T-helper 1 cell (primary cell): ENCODE data around the gene DENND2C.
"Not testable (repeated sequence)": the region's sequence is repeated elsewhere in the genome, so short reads cannot be mapped to it uniquely, and the experiment has no call there.

Experiments
- DNase-seq, 5 donors: peaks; one replicate each; pipeline ENCODE4 v3.0.0-alpha.2; 2012 to 2020

DENND2C gene

GRCh38 chr1:114597949-114598348, 71.9 kb downstream of the DENND2C start:
- DNase-seq = no peak

- DNase-seq = no peak
Measured at GRCh38 chr1:114595602-114596001, 74.2 kb downstream of the DENND2C start.

- DNase-seq = no peak
Measured at GRCh38 chr1:114594046-114594445, 75.8 kb downstream of the DENND2C start.

- no peak for DNase-seq
Measured at GRCh38 chr1:114589122-114589521, 80.7 kb downstream of the DENND2C start.

- DNase-seq = no peak
Measured at GRCh38 chr1:114588196-114588689, 81.6 kb downstream of the DENND2C start.

GRCh38 chr1:114587203-114587991, 82.5 kb downstream of the DENND2C start:
- DNase-seq = no peak

- DNase-seq = no peak
Measured at GRCh38 chr1:114586513-114587047, 83.3 kb downstream of the DENND2C start.

- no peak for DNase-seq
Measured at GRCh38 chr1:114585231-114585630, 84.6 kb downstream of the DENND2C start.

- DNase-seq = peak; percentile 84 to 99 (median 92)
Measured at GRCh38 chr1:114581335-114582287, 88.2 kb downstream of the DENND2C start, which contains the start of gene BCAS2. BCAS2 (minus strand) TSS chr1:114581615; CDS start chr1:114581591, 24 bp downstream.

DNA sequence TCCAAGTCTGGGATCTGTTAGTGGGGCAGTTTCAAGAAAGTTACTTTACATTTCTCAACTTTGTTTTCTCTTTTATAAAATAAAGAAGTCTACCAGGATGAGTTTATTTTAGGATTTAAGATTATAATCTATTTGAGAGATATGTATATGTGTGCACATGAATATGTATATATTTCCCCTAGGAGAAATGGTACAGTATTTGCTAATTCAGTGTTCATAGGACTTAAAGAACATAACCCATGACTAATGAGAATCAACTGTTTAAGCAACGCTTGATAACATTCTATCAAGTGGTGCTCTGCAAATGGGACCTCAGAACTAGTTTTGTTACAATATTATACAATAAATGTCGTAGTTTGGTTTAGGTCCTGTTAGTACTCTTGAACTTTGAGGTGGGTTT, 95.5 kb downstream of the DENND2C start:
- no peak for DNase-seq

DNA sequence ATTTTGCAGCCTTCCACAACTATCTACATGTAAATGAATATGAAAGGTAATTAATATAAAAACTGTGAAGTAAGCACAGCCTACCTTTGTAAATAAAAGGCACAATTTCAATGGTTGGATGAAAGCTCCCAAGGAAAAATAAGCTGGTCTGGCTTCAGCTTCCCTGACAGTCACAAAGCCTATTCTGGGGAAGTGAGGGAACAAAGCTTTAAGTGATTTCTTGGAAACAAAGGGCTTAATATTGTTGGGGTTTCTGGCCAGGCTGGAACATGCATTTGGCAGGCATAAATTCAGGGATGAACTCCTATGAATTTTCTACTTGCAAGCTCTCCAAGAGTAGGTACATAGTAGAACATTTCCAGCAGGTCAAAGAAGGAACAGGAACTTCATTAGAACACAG, 105.7 kb downstream of the DENND2C start:
- no peak for DNase-seq

GRCh38 chr1:114562978-114563510, 106.8 kb downstream of the DENND2C start:
- DNase-seq = not testable (repeated sequence)

GRCh38 chr1:114561333-114561732, 108.5 kb downstream of the DENND2C start:
- DNase-seq = no peak

GRCh38 chr1:114559356-114559755, 110.5 kb downstream of the DENND2C start:
- no peak for DNase-seq

GRCh38 chr1:114558544-114558943, 111.3 kb downstream of the DENND2C start:
- DNase-seq = peak in 1 of 5 donors; percentile 6

GRCh38 chr1:114554577-114554976, 115.3 kb downstream of the DENND2C start:
- DNase-seq = no peak

DNA sequence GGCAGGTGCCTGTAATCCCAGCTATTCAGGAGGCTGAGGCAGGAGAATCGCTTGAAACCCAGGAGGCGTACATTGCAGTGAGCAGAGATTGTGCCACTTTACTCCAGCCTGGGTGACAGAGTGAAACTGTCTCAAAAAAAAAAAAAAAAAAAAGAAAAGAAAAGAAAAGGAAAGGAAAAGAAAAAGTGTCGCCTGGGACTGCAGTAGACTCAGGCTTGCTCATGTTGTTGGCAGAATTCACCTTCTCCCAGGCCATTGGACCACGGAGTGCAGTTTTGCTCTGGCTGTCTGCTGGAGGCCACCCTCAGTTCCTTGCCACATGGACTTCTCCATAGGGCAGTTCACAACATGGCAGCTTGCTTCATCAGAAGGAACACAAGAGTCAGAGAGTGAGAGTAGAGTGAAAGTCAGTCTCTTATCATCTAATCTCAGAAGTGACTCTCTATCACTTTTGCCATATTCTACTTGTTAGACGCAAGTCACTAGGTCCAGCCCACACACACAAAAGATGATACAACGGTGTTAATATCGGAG, 117.7 kb downstream of the DENND2C start:
- DNase-seq = no peak

- DNase-seq = no peak
Measured at GRCh38 chr1:114551400-114551799, 118.4 kb downstream of the DENND2C start.

DNA sequence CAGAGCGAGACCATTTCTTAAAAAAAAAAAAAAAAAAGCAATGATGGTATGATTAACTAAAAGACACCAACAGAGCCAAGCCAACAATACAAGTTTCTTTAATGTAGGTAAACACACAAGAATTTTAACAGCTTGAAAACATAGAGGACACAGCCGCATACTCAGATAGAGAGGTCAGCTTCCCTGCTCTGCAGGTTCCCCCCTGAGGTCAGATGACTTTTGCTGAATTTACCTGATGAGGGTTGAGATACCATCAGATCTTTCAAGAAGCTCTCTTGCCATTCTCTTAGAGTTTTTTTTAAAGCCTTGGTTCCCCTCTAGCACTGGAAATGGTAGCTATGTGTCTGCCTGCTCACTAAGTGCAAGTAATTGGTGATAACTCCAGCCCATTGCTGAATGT, 119.5 kb downstream of the DENND2C start:
- no peak for DNase-seq

GRCh38 chr1:114549137-114549536, 120.7 kb downstream of the DENND2C start:
- DNase-seq = no peak

DNA sequence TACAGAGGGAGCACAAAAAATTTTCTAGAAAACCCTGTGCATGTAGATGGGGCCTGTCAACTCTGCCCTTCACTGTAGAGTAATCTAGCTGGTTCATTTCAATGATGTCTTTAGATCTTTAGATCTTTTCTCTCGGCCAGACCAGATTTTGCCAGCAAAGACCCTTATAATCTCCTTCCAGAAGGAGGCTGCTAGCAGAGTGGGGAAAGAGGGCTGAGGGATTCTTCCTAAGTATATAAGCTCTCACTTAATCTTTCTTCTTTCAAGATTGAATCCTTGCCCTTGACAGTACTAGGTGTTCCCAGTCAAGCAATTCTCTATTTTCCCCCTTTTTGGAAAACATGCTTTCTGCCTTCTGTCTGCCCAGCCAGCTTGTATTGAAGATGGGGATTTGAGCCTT, 122.8 kb downstream of the DENND2C start:
- no peak for DNase-seq

- no peak for DNase-seq
Measured at GRCh38 chr1:114545796-114546195, 124.1 kb downstream of the DENND2C start.

- DNase-seq = no peak
Measured at GRCh38 chr1:114545315-114545714, 124.5 kb downstream of the DENND2C start.
